ENCODE measurements around the gene CLK1. TPM values are rescaled to one million over a fixed set of nuclear protein-coding genes. Genes with fewer than 3 reads are reported as not detected.

CLK1 gene
- total and polyA plus RNA-seq, 9 of the 15 experiments (the other 6 are each of a cell fraction or from before 2014, with no cell fraction given) = 29.3 to 99.2 (median 47.0) TPM

DNA sequence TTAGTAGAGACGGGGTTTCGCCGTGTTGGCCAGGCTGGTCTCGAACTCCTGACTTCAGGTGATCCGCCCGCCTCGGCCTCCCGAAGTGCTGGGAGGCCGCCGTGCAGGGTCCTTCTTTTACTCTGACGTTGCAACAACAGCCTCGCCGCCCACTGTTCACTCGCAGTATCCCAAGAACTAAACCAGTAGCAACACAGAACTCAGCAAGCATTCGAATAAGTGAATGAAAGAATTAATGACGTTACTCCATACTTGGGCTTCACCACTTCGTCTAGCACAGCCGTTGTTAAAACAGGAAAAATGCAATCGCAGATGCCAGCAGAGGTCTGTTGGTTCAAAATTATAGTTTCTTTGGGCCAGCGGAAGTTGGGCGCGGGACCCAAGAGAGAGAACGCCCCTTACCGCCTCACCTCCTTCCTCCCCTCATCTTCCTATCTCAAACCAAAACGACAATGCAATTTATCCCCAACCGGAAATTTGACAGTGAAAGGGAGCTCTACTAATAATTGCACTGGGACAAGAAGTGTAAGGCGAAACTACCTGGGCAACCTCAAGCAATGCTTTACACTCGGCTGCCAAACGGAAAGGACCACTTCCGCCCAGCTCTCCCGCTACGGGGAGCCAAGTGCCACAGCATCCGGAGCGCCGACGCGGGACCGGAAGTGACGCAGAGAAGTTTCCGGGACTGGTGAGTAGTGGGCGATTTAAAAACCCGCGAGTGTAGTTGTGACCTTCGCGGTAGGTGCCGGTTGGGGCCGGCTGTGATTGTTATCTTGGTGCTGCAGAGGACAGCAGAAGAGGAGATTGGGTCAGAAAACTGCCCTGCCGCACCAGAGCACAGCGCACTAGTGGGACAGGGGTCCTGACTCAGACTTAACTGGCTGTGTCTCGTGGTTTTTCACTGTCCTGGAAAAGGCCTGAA lies 24.5 kb upstream of the CLK1 start, which contains the start of the genes NIF3L1 and PPIL3 (continued):
- TF ChIP-seq PBX2 (CRISPR knock-in tag; IDR thresholded peaks at IDR 0.05; ENCODE audit: low read depth) (no peak), PBX2 (tag; conservative IDR thresholded peaks at IDR 0.05; ENCODE audit: low read depth) (0 out of 2 replicates have a peak, but pooled peaks have one; percentile 38), BACH1 (tag; IDR thresholded peaks at IDR 0.05) (0 out of 2 replicates have a peak, but pooled peaks have one; percentile 21), SMARCE1 (IDR thresholded peaks at IDR 0.05) (0 out of 2 replicates have a peak, but pooled peaks have one; percentile 11), CBFB (CRISPR knock-in tag; IDR thresholded peaks at IDR 0.05) (no peak), MAZ (CRISPR knock-in tag; conservative IDR thresholded peaks at IDR 0.05 in 1 of 2, IDR thresholded peaks at IDR 0.05 in 1 of 2) (peak in 1 of 2 experiments; percentile 55; a peak in 2 of 4 replicates), POLR2G (IDR thresholded peaks at IDR 0.05; ENCODE audit: low read depth, low read length) (peak; percentile 84), ZBTB8A (IDR thresholded peaks at IDR 0.05; ENCODE audit: partially characterized antibody) (no peak), GATA2 (CRISPR knock-in tag; IDR thresholded peaks at IDR 0.05) (peak; percentile 97), ZNF239 (CRISPR knock-in tag; IDR thresholded peaks at IDR 0.05) (no peak), ESRRA (IDR thresholded peaks at IDR 0.05; ENCODE audit: borderline replicate concordance, low read depth) (peak; percentile 93), RCOR1 (IDR thresholded peaks at IDR 0.05; ENCODE audit: borderline replicate concordance in 1 of 2, low read depth in 2 of 2, low read length in 2 of 2) (peak in 1 of 2 experiments; percentile 46; a peak in 2 of 4 replicates), ELF2 (CRISPR knock-in tag; IDR thresholded peaks at IDR 0.05) (peak; percentile 47; the same call in 1 of the 2 replicates), ZNF24 (IDR thresholded peaks at IDR 0.05) (peak; percentile 93), NFXL1 (CRISPR knock-in tag; IDR thresholded peaks at IDR 0.05) (no peak), KDM4B (IDR thresholded peaks at IDR 0.05; ENCODE audit: borderline replicate concordance in 2 of 2, low read depth in 1 of 2) (peak in 1 of 2 experiments; percentile 36; a peak in 1 of 4 replicates), LCOR (CRISPR knock-in tag; IDR thresholded peaks at IDR 0.05) (peak; percentile 47), GTF2F1 (IDR thresholded peaks at IDR 0.05; ENCODE audit: low read depth, low read length) (peak; percentile 83), FOXK2 (conservative IDR thresholded peaks at IDR 0.05 in 1 of 2, IDR thresholded peaks at IDR 0.05 in 1 of 2; ENCODE audit: low read depth in 2 of 2) (peak in 1 of 2 experiments; percentile 52; a peak in 3 of 4 replicates)
- TF ChIP-seq, protein P1, sequence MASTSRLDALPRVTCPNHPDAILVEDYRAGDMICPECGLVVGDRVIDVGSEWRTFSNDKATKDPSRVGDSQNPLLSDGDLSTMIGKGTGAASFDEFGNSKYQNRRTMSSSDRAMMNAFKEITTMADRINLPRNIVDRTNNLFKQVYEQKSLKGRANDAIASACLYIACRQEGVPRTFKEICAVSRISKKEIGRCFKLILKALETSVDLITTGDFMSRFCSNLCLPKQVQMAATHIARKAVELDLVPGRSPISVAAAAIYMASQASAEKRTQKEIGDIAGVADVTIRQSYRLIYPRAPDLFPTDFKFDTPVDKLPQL (IDR thresholded peaks at IDR 0.05; ENCODE audit: extremely low read depth, insufficient read length) = no peak
- TF ChIP-seq, protein P2, sequence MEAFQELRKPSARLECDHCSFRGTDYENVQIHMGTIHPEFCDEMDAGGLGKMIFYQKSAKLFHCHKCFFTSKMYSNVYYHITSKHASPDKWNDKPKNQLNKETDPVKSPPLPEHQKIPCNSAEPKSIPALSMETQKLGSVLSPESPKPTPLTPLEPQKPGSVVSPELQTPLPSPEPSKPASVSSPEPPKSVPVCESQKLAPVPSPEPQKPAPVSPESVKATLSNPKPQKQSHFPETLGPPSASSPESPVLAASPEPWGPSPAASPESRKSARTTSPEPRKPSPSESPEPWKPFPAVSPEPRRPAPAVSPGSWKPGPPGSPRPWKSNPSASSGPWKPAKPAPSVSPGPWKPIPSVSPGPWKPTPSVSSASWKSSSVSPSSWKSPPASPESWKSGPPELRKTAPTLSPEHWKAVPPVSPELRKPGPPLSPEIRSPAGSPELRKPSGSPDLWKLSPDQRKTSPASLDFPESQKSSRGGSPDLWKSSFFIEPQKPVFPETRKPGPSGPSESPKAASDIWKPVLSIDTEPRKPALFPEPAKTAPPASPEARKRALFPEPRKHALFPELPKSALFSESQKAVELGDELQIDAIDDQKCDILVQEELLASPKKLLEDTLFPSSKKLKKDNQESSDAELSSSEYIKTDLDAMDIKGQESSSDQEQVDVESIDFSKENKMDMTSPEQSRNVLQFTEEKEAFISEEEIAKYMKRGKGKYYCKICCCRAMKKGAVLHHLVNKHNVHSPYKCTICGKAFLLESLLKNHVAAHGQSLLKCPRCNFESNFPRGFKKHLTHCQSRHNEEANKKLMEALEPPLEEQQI (IDR thresholded peaks at IDR 0.05) = peak; percentile 60; the same call in 1 of the 2 replicates

Measured in K562 (cell line).